H1 (cell line): ENCODE data around the gene RHOB. TPM values are rescaled to one million over a fixed set of nuclear protein-coding genes. Genes with fewer than 3 reads are reported as not detected.

Source experiments
- CTCF ChIA-PET: fragments of 300-600 bp; sonication (Branson Sonifier 250); formaldehyde crosslinking; loops from one replicate; lab custom pipeline; 2021; ENCODE audit not compliant: partially characterized antibody; lab: Charles Lee
- POLR2A ChIA-PET: fragments of 300-600 bp; sonication (Branson Sonifier 250); formaldehyde crosslinking; loops from one replicate; lab custom pipeline; 2021; ENCODE audit warnings: inconsistent platforms; ENCODE audit not compliant: partially characterized antibody; lab: Charles Lee
- DNase-seq, 2 experiments: peaks; one replicate each; pipeline versions ENCODE4 v3.0.0 to v3.0.0-alpha.2; 2010 to 2022; ENCODE audit warnings: low spot score in 2 of 2, low read depth in 1 of 2, mixed read lengths in 1 of 2
- FAIRE-seq: peaks from 2 replicates; lab custom pipeline; 2011; peaks lifted over from hg19 to GRCh38; lab: Jason Lieb, UNC
- H2AFZ ChIP-seq: 2 replicates; pipeline ENCODE4 v1.8.1; 2012; ENCODE audit warnings: low read length, inconsistent platforms
- H2AK5ac ChIP-seq: 2 replicates; pipeline ENCODE4 v1.6.1; 2013; ENCODE audit warnings: low read depth, low read length
- H2BK120ac ChIP-seq: replicated peaks from 2 replicates; pipeline ENCODE3; 2013; ENCODE audit warnings: low read depth, low read length, inconsistent platforms
- H2BK12ac ChIP-seq: 2 replicates; pipeline ENCODE4 v1.6.1; 2013; ENCODE audit warnings: low read depth, low read length
- H2BK15ac ChIP-seq: 2 replicates; pipeline ENCODE4 v1.6.1; 2013; ENCODE audit warnings: low read length
- H2BK20ac ChIP-seq: 2 replicates; pipeline ENCODE4 v1.6.1; 2013; ENCODE audit warnings: low read length
- H2BK5ac ChIP-seq: 2 replicates; pipeline ENCODE4 v1.6.1; 2013; ENCODE audit warnings: low read depth, low read length
- H3K14ac ChIP-seq: 2 replicates; pipeline ENCODE4 v1.6.1; 2013; ENCODE audit warnings: inconsistent platforms; ENCODE audit not compliant: insufficient read length
- H3K18ac ChIP-seq: 2 replicates; pipeline ENCODE4 v1.6.1; 2013; ENCODE audit warnings: low read length; ENCODE audit errors: extremely low read depth
- H3K23ac ChIP-seq: 2 replicates; pipeline ENCODE4 v1.6.1; 2013; ENCODE audit warnings: inconsistent platforms; ENCODE audit not compliant: insufficient read length
- H3K23me2 ChIP-seq: 2 replicates; pipeline ENCODE4 v1.6.1; 2013; ENCODE audit warnings: low read depth, low read length
- H3K27ac ChIP-seq: 2 replicates; pipeline ENCODE4 v1.6.1; 2011; ENCODE audit warnings: low read depth, low read length, inconsistent platforms
- H3K27me3 ChIP-seq, 4 experiments: replicated peaks in 1 of 4; 1 replicate in 1 of 4; 2 replicates in 3 of 4; pipeline versions ENCODE4 v1.6.1 to v1.8.1; 2011 to 2013; ENCODE audit warnings: low read length in 3 of 4, mild to moderate bottlenecking in 3 of 4, inconsistent platforms in 2 of 4, mixed read lengths in 2 of 4, moderate library complexity in 1 of 4; ENCODE audit not compliant: control insufficient read depth in 3 of 4, insufficient read depth in 3 of 4; ENCODE audit errors: extremely low read depth in 1 of 4
- H3K36me3 ChIP-seq, 4 experiments: 2 replicates each; pipeline versions ENCODE4 v1.6.1 to v1.8.1; 2011 to 2013; ENCODE audit warnings: mild to moderate bottlenecking in 4 of 4, low read length in 3 of 4, moderate library complexity in 2 of 4, control low read depth in 1 of 4, inconsistent platforms in 1 of 4; ENCODE audit not compliant: insufficient read depth in 4 of 4, control insufficient read depth in 2 of 4
- H3K4ac ChIP-seq: replicated peaks from 2 replicates; pipeline ENCODE3; 2013; ENCODE audit warnings: low read length, low read depth, mixed read lengths, inconsistent platforms; ENCODE audit not compliant: insufficient read length
- H3K4me1 ChIP-seq, 4 experiments: replicated peaks in 1 of 4; 1 replicate in 1 of 4; 2 replicates in 3 of 4; pipeline versions ENCODE4 v1.6.1 to v1.8.1; 2011 to 2013; ENCODE audit warnings: low read length in 3 of 4, inconsistent platforms in 2 of 4, mixed read lengths in 1 of 4; ENCODE audit not compliant: insufficient read depth in 4 of 4, control insufficient read depth in 3 of 4
- H3K4me2 ChIP-seq, 2 experiments: 2 replicates each; pipeline versions ENCODE4 v1.6.1 to v1.8.1; 2011 to 2013; ENCODE audit warnings: low read depth in 2 of 2, low read length in 2 of 2, control low read depth in 1 of 2, inconsistent platforms in 1 of 2, mild to moderate bottlenecking in 1 of 2; ENCODE audit not compliant: insufficient read depth in 1 of 2
- H3K4me3 ChIP-seq, 4 experiments: fragments of 200-600, 300-600 bp in 1 of 4; sonication (generic), shearing (Covaris generic), sonication (Bioruptor Twin) in 1 of 4; 2 replicates each; pipeline versions ENCODE4 v1.5.1 to v1.8.1; 2011 to 2016; ENCODE audit warnings: low read length in 4 of 4, low read depth in 3 of 4, control low read depth in 2 of 4, inconsistent platforms in 2 of 4, mild to moderate bottlenecking in 2 of 4, mixed read lengths in 1 of 4, moderate library complexity in 1 of 4; ENCODE audit not compliant: insufficient read depth in 2 of 4; ENCODE audit errors: extremely low read depth in 1 of 4
- H3K56ac ChIP-seq: replicated peaks from 2 replicates; pipeline ENCODE3; 2013; ENCODE audit warnings: low read depth, mild to moderate bottlenecking, mixed read lengths, low read length, inconsistent platforms; ENCODE audit not compliant: insufficient read length
- H3K79me1 ChIP-seq: 2 replicates; pipeline ENCODE4 v1.6.1; 2013; ENCODE audit warnings: low read depth, low read length, control low read depth
- H3K79me2 ChIP-seq, 2 experiments: 2 replicates each; pipeline versions ENCODE4 v1.6.1 to v1.8.1; 2012 to 2013; ENCODE audit warnings: low read length in 2 of 2, mild to moderate bottlenecking in 2 of 2, inconsistent platforms in 1 of 2; ENCODE audit not compliant: insufficient read depth in 2 of 2, control insufficient read depth in 1 of 2
- H3K9ac ChIP-seq, 4 experiments: replicated peaks in 1 of 4; 1 replicate in 1 of 4; 2 replicates in 3 of 4; pipeline versions ENCODE4 v1.6.1 to v1.8.1; 2011 to 2013; ENCODE audit warnings: low read depth in 3 of 4, low read length in 3 of 4, control low read depth in 2 of 4, mild to moderate bottlenecking in 2 of 4, moderate library complexity in 2 of 4, inconsistent platforms in 1 of 4; ENCODE audit errors: extremely low read depth in 1 of 4
- H3K9me3 ChIP-seq, 2 experiments: 2 replicates each; pipeline versions ENCODE4 v1.6.1 to v1.8.1; 2012 to 2013; ENCODE audit warnings: mild to moderate bottlenecking in 2 of 2, moderate library complexity in 2 of 2, control low read depth in 1 of 2, inconsistent platforms in 1 of 2, low read depth in 1 of 2, low read length in 1 of 2, mixed read lengths in 1 of 2; ENCODE audit not compliant: insufficient read depth in 2 of 2
- H4K20me1 ChIP-seq, 2 experiments: replicated peaks in 1 of 2; 2 replicates each; pipeline versions ENCODE3 to v1.8.1; 2011 to 2013; ENCODE audit warnings: inconsistent platforms in 2 of 2, low read length in 2 of 2, mild to moderate bottlenecking in 1 of 2; ENCODE audit not compliant: insufficient read depth in 2 of 2, control insufficient read depth in 1 of 2
- H4K5ac ChIP-seq: 2 replicates; pipeline ENCODE4 v1.6.1; 2013; ENCODE audit warnings: low read length, low read depth, mixed read lengths, inconsistent platforms; ENCODE audit not compliant: insufficient read length
- H4K8ac ChIP-seq: 2 replicates; pipeline ENCODE4 v1.8.0; 2013; ENCODE audit warnings: mild to moderate bottlenecking, moderate library complexity, low read length, inconsistent platforms; ENCODE audit not compliant: insufficient read depth; ENCODE audit errors: extremely low read depth
- H4K91ac ChIP-seq: replicated peaks from 2 replicates; pipeline ENCODE3; 2013; ENCODE audit warnings: low read length, mixed read lengths, inconsistent platforms; ENCODE audit not compliant: insufficient read length
- ASH2L ChIP-seq: fragments of 200-600, 300-600 bp; sonication (generic); IDR thresholded peaks from one replicate; pipeline ENCODE4 v1.7.1; 2017; ENCODE audit warnings: low read length
- ATF2 ChIP-seq: IDR thresholded peaks from 2 replicates; pipeline ENCODE4 v1.6.1; 2012; ENCODE audit warnings: low read length, inconsistent platforms
- EGR1 ChIP-seq: IDR thresholded peaks from 2 replicates; pipeline ENCODE4 v1.6.1; 2011; ENCODE audit warnings: low read depth, low read length, borderline replicate concordance
- GABPA ChIP-seq: IDR thresholded peaks from 2 replicates; pipeline ENCODE4 v1.6.1; 2011; ENCODE audit warnings: mild to moderate bottlenecking, low read length, moderate library complexity, borderline replicate concordance; ENCODE audit not compliant: insufficient read depth
- NRF1 ChIP-seq: IDR thresholded peaks from 2 replicates; pipeline ENCODE4 v1.6.1; 2011; ENCODE audit warnings: mild to moderate bottlenecking, low read depth, low read length, improper control_type of control experiment
- RBBP5 ChIP-seq: IDR thresholded peaks from 2 replicates; pipeline ENCODE4 v1.7.1; 2012; ENCODE audit warnings: low read depth, mild to moderate bottlenecking, inconsistent platforms, low read length, moderate library complexity, borderline replicate concordance
- SP1 ChIP-seq: IDR thresholded peaks from 2 replicates; pipeline ENCODE4 v1.6.1; 2011; ENCODE audit warnings: low read depth, low read length
- SP2 ChIP-seq: IDR thresholded peaks from 2 replicates; pipeline ENCODE4 v1.6.1; 2012; ENCODE audit warnings: mild to moderate bottlenecking, low read length, inconsistent platforms
- SP4 ChIP-seq: IDR thresholded peaks from 2 replicates; pipeline ENCODE4 v1.6.1; 2012; ENCODE audit warnings: low read length, inconsistent platforms
- SUZ12 ChIP-seq: fragments of 200-600 bp; sonication (generic); IDR thresholded peaks from 2 replicates; pipeline ENCODE4 v1.6.1; 2012; ENCODE audit warnings: mild to moderate bottlenecking, inconsistent platforms, low read length, moderate library complexity, mixed read lengths
- TAF7 ChIP-seq: optimal IDR thresholded peaks from 2 replicates; pipeline ENCODE3; 2011; ENCODE audit warnings: low read depth, mild to moderate bottlenecking, inconsistent platforms, low read length, moderate library complexity, borderline replicate concordance
- TBP ChIP-seq: IDR thresholded peaks from 2 replicates; pipeline ENCODE4 v1.6.1; 2011; ENCODE audit warnings: low read depth, low read length, improper control_type of control experiment
- YY1 ChIP-seq: IDR thresholded peaks from 2 replicates; pipeline ENCODE4 v1.6.1; 2011; ENCODE audit warnings: low read depth, mild to moderate bottlenecking, low read length
- WGBS, 2 experiments: shearing (Covaris generic) in 1 of 2; methylation state at CpG; one replicate each; pipeline versions ENCODE4 v1.1.6 to v1.1.7; 2013 to 2015; ENCODE audit warnings: low lambda C conversion rate in 2 of 2, mixed read lengths in 2 of 2, inconsistent platforms in 1 of 2, low coverage in 1 of 2, missing lambda C conversion rate in 1 of 2; ENCODE audit not compliant: insufficient replicate concordance in 2 of 2, insufficient coverage in 1 of 2, insufficient read length in 1 of 2; ENCODE audit errors: extremely low coverage in 1 of 2, missing lambda C conversion rate in 1 of 2; 5-methylcytosine and 5-hydroxymethylcytosine counted together
- polyA plus RNA-seq, 7 experiments: library from polyadenylated mRNA; depleted of rRNA in 3 of 7; stranded (reverse) in 5 of 7; unstranded in 2 of 7; fragments of >200 nt in 5 of 7; fragments of 200-250 nt in 2 of 7; gene quantifications; 1 replicate in 5 of 7; 2 replicates in 1 of 7; 4 replicates in 1 of 7; pipeline versions ENCODE4 v1.2.1 to v1.2.3, GENCODE V29; 2011 to 2013; ENCODE audit warnings: missing spikeins in 2 of 7, mixed read lengths in 2 of 7
- total RNA-seq: library from RNA; stranded (reverse); fragmentation: NEBNext Ultra II Directional; extraction: Animal tissue kit (Norgen Biotek cat#: 25700); gene quantifications from 2 replicates; pipeline ENCODE4 v1.2.1, GENCODE V29; 2021

The RHOB gene
- total and polyA plus RNA-seq, 2 of the 8 experiments (the other 6 are each of a cell fraction or from before 2014, with no cell fraction given), result 9.3 to 9.5 TPM

GRCh38 chr2:20429528-20429927 lies 17.3 kb upstream of the RHOB start:
- H4K20me1 ChIP-seq, result no peaks in the 10 kb centered on the region
- ChIA-PET POLR2A (no interaction called here), CTCF (interaction anchor here (0.6 to 25.0 kb wide), 7 partner anchors 15 to 376 kb away, joined by 3 to 404 read pairs (median 3); no protein-coding TSS in a partner anchor)
- H3K9ac ChIP-seq, result no peak overlapping the region
- H2BK5ac ChIP-seq, result no peak overlapping the region
- no peaks in the 10 kb centered on the region for H3K79me1 ChIP-seq
- H3K4me3 ChIP-seq, result no peak overlapping the region
- H3K27me3 ChIP-seq, result no peaks in the 10 kb centered on the region
- WGBS, 2 experiments, result 100% methylated on average over 1 of the region's 1 CpG; no CpG with 5 or more reads in 1 of the 2 experiments
- H2BK12ac ChIP-seq, result no peak overlapping the region
- no peak overlapping the region for H2AK5ac ChIP-seq
- H3K4ac ChIP-seq, result no peak overlapping the region
- H4K8ac ChIP-seq, result no peak overlapping the region
- FAIRE-seq (no peak), DNase-seq (no peak)
- H3K18ac ChIP-seq, result no peak overlapping the region
- no peaks in the 10 kb centered on the region; a peak in 1 of 7 replicates for H3K4me1 ChIP-seq
- no peak overlapping the region for H3K4me2 ChIP-seq
- H3K56ac ChIP-seq, result no peak overlapping the region
- H2AFZ ChIP-seq, result no peak overlapping the region
- no peak overlapping the region for H2BK120ac ChIP-seq
- H3K23ac ChIP-seq, result no peak overlapping the region
- H2BK15ac ChIP-seq, result no peak overlapping the region
- no peak overlapping the region for H2BK20ac ChIP-seq
- H3K36me3 ChIP-seq, result no peaks in the 10 kb centered on the region
- no peak overlapping the region for H4K91ac ChIP-seq
- no peak overlapping the region for H3K14ac ChIP-seq
- no peaks in the 10 kb centered on the region for H3K9me3 ChIP-seq
- no peak overlapping the region for H4K5ac ChIP-seq
- H3K27ac ChIP-seq, result no peak overlapping the region
- H3K79me2 ChIP-seq, result no peaks in the 10 kb centered on the region
- TF ChIP-seq SP4 (no peak), ASH2L (no peak), GABPA (no peak), EGR1 (no peak), SP2 (no peak), TBP (no peak), ATF2 (no peak), SUZ12 (no peak), YY1 (no peak), SP1 (no peak), RBBP5 (no peak), TAF7 (no peak), NRF1 (no peak)
- H3K23me2 ChIP-seq, result no peaks in the 10 kb centered on the region; the same call in 1 of the 2 replicates
